GM18858 (cell line): ENCODE results near the gene TUBB4B.

ENCODE experiments used
- ATAC-seq: cut with Tn5 transposase; IDR thresholded peaks from one replicate; pipeline ENCODE4 v1.9.1; 2021; ENCODE audit not compliant: unreplicated experiment

TUBB4B gene

DNA sequence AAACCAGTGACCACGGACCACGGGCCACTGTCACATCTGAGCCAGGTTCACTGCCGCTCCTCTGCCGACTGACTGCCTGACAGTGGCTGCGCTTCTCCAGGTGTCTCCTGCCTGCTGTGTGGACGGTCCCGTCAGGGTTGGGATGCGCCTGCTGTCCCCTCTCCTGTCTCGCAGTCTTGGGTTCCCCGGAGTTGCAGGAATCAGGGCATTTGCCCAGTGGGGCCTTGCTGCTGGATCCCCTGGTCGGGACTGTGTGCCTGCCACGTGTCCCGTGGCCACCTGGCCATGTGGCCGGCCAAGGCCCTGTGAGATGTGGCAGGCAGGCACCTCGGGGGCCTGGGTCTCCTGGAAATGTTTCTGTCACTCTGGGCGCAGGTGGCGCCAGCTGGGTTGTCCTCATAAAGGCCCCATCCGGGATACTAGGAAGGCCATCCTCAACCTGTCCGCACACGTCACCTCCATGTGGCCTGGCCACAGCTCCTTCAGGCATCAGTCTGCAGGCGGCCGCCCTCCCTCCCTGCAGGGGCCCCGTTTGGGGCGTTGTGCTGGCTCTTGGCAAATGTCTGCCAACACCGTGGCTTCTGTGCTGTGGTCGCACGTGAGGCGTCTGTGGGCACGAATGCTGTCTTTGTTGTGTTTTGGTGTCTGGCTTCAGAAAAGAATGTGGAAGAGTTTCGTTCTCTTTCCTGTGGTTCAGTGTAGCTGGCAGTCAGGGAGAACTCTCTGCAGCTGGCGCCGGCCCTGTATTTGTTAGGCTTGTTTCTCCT, 30.0 kb downstream of the TUBB4B start:
- ATAC-seq = no peak

- ATAC-seq = no peak
Observed at GRCh38 chr9:137271696-137272076, 30.6 kb downstream of the TUBB4B start.

DNA sequence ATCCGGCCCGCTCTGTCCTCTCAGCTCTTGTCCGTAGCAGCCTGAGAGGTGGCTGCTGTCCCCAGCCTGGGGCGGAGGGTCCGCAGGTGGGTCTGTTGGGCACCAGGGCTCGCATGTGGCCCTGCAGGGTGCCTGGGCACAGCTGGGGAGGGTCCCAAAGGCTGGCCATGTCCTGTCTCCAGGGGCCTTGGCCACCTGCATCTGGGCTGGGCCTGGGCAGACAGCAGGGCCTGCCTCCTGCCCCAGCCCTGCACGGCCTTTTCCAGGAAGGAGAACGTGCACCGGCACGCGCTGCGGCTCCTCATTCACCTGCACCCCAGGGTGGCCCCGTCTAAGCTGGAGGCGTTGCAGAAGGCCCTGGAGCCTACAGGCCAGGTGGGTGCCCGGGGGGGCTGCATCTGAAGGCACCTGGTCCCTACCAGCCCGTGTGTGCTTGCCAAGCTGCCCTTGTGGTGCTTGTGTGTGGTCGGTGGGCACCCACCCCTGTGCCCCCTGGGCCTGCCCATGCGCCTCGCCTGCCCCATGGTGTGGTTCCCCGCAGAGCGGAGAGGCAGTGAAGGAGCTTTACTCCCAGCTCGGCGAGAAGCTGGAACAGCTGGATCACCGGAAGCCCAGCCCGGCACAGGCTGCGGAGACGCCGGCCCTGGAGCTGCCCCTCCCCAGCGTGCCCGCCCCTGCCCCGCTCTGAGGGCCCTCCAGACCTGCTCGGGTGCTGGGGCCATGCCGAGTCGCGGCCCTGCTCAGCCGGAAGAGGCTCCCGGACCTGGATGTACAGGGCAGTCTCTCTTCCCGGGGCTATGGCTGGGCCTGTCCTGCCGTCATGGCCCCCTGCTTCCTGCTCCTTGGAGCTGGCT, 31.4 kb downstream of the TUBB4B start:
- ATAC-seq = no peak

- ATAC-seq = no peak
Observed at GRCh38 chr9:137273095-137273490, 32.0 kb downstream of the TUBB4B start.

- ATAC-seq = no peak
Observed at GRCh38 chr9:137273611-137274320, 32.7 kb downstream of the TUBB4B start.

- no peak for ATAC-seq
Observed at GRCh38 chr9:137275203-137275587, 34.1 kb downstream of the TUBB4B start.

GRCh38 chr9:137275588-137276472, 34.7 kb downstream of the TUBB4B start:
- no peak for ATAC-seq

GRCh38 chr9:137276473-137277328, 35.6 kb downstream of the TUBB4B start:
- no peak for ATAC-seq

- peak; percentile 58 for ATAC-seq
Observed at GRCh38 chr9:137277329-137278041, 36.4 kb downstream of the TUBB4B start, which contains the start of gene TOR4A. TSS of gene TOR4A (plus strand) at chr9:137277726. CDS start at chr9:137278690, 964 bp downstream.

DNA sequence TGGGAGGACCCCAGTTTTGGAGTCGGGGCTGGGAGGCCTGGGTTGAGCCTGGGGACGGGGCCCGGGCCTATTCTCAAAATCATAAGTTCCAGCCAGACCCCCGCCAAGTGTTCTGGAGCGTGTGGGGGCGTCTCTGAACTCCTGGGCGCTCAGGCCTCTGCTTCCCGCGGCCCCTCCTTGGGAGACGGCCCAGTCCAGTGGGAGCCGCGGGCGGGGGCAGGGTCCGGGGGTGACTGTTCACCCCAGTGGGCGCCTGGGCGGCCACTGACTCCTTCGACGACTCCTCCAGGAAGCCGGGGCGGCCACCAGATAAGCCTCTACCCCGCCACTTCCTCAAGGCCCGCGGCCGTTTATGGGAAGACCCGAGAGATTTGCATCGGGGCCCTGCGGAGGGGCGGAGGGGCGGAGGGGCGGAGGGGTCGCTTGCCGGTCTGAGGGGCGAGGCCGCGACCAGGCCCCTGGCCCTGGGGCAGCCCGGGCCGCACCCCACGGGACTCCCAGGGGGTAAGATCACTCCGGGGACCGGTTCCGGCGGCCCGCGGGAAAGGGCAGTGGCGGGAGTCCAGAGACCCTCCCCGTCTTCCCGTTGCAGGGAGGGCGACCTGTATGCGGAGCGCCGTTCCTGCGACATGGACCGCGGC, 37.1 kb downstream of the TUBB4B start:
- ATAC-seq = no peak

- ATAC-seq = no peak
Observed at GRCh38 chr9:137278721-137279711, 37.9 kb downstream of the TUBB4B start.

DNA sequence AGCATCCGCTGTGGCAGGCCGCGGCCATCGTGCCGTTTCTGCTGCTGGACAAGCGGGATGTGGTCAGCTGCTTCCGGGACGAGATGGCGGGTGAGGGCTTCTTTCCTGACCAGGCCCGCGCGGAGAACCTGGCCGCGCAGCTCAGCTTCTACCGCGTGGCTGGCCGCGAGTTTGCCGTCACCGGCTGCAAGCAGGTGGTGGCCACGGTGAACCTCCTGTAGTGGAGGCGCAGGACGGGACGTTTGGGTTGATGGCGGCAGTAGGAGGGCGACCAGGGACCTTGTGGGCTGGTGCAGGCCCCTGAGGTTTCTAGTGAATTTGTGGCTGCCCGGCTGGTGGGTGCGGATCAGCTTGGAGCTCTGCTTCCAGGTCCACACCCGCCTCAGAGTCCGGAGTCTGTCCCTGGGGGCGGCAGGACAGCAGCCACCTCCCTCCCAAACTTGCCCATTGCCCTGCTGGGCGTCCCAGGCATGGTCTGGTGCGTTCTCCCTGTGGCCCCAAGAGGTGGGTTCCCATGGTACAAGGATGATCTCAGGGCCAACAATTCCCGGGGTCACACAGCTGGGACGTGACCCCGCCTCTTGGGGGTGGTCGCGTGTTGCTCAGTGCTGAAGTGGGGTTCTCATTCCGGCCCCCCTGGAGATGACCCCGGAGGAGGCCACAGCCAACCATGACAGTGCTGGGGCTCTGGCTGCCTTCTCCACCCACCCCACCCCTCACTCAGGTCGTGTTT, 38.8 kb downstream of the TUBB4B start:
- ATAC-seq = no peak

GRCh38 chr9:137280474-137281344, 39.6 kb downstream of the TUBB4B start:
- ATAC-seq = no peak

DNA sequence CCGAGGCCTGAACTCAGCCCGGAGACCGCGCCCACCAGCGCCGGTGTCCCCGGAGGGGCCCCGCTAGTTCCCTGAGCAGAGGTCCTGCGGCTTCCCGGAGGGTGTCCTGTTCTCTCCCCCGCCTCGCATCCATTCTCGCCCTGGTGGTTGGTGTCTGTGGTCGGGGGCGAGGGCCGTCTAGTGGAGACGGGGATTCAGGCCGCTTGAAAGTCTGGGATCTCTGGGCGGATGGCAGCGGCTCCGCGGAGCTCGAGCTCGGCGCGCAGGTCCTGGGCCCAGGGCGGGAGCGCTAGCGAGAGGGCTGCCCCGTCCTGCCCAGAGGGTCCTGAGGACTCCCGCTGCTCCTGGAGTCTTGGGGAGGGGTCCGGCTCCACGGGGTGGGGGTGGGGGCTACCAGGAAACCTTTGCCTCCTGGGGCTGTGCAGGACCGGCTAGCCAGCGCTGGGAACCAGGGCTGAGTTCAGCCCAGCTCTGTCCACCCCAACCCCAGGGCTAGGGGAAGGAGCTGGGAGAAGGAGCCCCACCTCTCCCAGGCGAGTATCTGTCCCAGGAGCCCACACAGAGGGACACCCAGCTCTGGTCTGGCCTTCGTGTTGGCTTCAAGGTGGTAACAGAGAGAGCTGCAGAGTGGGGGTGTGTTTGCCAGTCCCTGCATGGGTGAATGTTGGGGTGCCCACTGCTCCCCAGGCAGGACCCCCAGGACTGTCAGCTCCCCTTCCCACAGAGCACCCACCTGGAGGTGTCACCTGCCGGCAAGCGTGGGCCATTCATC, 40.4 kb downstream of the TUBB4B start:
- ATAC-seq = no peak

GRCh38 chr9:137286975-137287383, 45.9 kb downstream of the TUBB4B start:
- ATAC-seq = no peak
